Endodermal cell (in vitro differentiated cells): ENCODE results near the gene RUSC2. TPM values are rescaled to one million over a fixed set of nuclear protein-coding genes. Genes with fewer than 3 reads are reported as not detected.
A peak's percentile ranks its signal among the peaks of the same experiment; 100 is the strongest.

Experiments
- DNase-seq: peaks from one replicate; pipeline ENCODE4 v3.0.0-alpha.2; 2017
- H3K27ac ChIP-seq: 2 replicates; pipeline ENCODE4 v1.5.1; 2013; ENCODE audit warnings: mild to moderate bottlenecking, low read depth, low read length, moderate library complexity
- H3K27me3 ChIP-seq: 2 replicates; pipeline ENCODE4 v1.6.1; 2013; ENCODE audit warnings: mild to moderate bottlenecking, low read length, moderate library complexity; ENCODE audit not compliant: insufficient read depth, control insufficient read depth, poor library complexity, severe bottlenecking
- H3K36me3 ChIP-seq: 2 replicates; pipeline ENCODE4 v1.7.0; 2013; ENCODE audit warnings: mild to moderate bottlenecking, low read length, moderate library complexity; ENCODE audit not compliant: control insufficient read depth, insufficient read depth
- H3K4me1 ChIP-seq: one replicate; pipeline ENCODE4 v1.7.0; 2013; ENCODE audit warnings: low read length; ENCODE audit not compliant: control insufficient read depth, insufficient read depth
- H3K4me3 ChIP-seq: 2 replicates; pipeline ENCODE4 v1.5.1; 2013; ENCODE audit warnings: mild to moderate bottlenecking, low read length, moderate library complexity
- H3K9ac ChIP-seq: 2 replicates; pipeline ENCODE4 v1.6.1; 2013; ENCODE audit warnings: mild to moderate bottlenecking, low read length, moderate library complexity; ENCODE audit not compliant: poor library complexity, severe bottlenecking; ENCODE audit errors: extremely low read depth
- H3K9me3 ChIP-seq: 2 replicates; pipeline ENCODE4 v1.6.1; 2013; ENCODE audit warnings: mild to moderate bottlenecking, low read length, moderate library complexity; ENCODE audit not compliant: control insufficient read depth
- H3K27ac Mint-ChIP-seq: 2 replicates; pipeline ENCODE4 v1.8.0; 2020; ENCODE audit warnings: mixed read lengths
- H3K27me3 Mint-ChIP-seq: 2 replicates; pipeline ENCODE4 v1.8.0; 2021; ENCODE audit warnings: mild to moderate bottlenecking, mixed read lengths; ENCODE audit not compliant: insufficient read depth
- H3K36me3 Mint-ChIP-seq: 2 replicates; pipeline ENCODE4 v1.8.0; 2020; ENCODE audit warnings: low read depth, mixed read lengths
- H3K4me1 Mint-ChIP-seq: 2 replicates; pipeline ENCODE4 v1.8.0; 2020; ENCODE audit warnings: mixed read lengths
- H3K4me3 Mint-ChIP-seq: 2 replicates; pipeline ENCODE4 v1.8.0; 2020; ENCODE audit warnings: mild to moderate bottlenecking, moderate library complexity, mixed read lengths
- H3K9me3 Mint-ChIP-seq: 2 replicates; pipeline ENCODE4 v1.8.0; 2020; ENCODE audit warnings: mild to moderate bottlenecking, mixed read lengths
- WGBS, 2 experiments: methylation state at CpG; one replicate each; pipeline versions ENCODE4 v1.1.5 to v1.1.7; 2013; ENCODE audit warnings: missing lambda C conversion rate in 2 of 2, mixed read lengths in 1 of 2; ENCODE audit not compliant: insufficient coverage in 1 of 2, insufficient read length in 1 of 2; 5-methylcytosine and 5-hydroxymethylcytosine counted together
- total RNA-seq, 2 donors: library from RNA; stranded (reverse); fragmentation: NEBNext Ultra II Directional in 1 of 2; extraction: Animal tissue kit (Norgen Biotek cat#: 25700) in 1 of 2; gene quantifications; 2 replicates in 1 of 2; 3 replicates in 1 of 2; pipeline ENCODE4 v1.2.1, GENCODE V29; 2021
- TF ChIP-seq, protein P1 (sequence below): fragments of 200-600 bp; sonication (generic); conservative IDR thresholded peaks from 2 replicates; pipeline ENCODE4 v1.5.0; 2021; ENCODE audit warnings: antibody characterized with exemption, mild to moderate bottlenecking

RUSC2 gene
- total RNA-seq, 2 donors from 2014 or later = 17.2 to 21.0 TPM

GRCh38 chr9:35516479-35516878, 26.6 kb downstream of the RUSC2 start:
- H3K4me3 ChIP-seq = peak overlapping the region; percentile 12
- H3K4me3 Mint-ChIP-seq = no peak overlapping the region
- H3K9me3 Mint-ChIP-seq = no peaks in the 10 kb centered on the region
- H3K27ac ChIP-seq = peak overlapping the region; percentile 54
- H3K4me1 ChIP-seq = peaks cover 36% of the 10 kb centered on the region
- H3K27me3 ChIP-seq = no peaks in the 10 kb centered on the region
- no peaks in the 10 kb centered on the region for H3K9me3 ChIP-seq
- peak overlapping the region; percentile 76 for H3K27ac Mint-ChIP-seq
- no peaks in the 10 kb centered on the region for H3K27me3 Mint-ChIP-seq
- H3K9ac ChIP-seq = peak overlapping the region; percentile 24
- no peaks in the 10 kb centered on the region for H3K36me3 ChIP-seq
- TF ChIP-seq, protein P1, sequence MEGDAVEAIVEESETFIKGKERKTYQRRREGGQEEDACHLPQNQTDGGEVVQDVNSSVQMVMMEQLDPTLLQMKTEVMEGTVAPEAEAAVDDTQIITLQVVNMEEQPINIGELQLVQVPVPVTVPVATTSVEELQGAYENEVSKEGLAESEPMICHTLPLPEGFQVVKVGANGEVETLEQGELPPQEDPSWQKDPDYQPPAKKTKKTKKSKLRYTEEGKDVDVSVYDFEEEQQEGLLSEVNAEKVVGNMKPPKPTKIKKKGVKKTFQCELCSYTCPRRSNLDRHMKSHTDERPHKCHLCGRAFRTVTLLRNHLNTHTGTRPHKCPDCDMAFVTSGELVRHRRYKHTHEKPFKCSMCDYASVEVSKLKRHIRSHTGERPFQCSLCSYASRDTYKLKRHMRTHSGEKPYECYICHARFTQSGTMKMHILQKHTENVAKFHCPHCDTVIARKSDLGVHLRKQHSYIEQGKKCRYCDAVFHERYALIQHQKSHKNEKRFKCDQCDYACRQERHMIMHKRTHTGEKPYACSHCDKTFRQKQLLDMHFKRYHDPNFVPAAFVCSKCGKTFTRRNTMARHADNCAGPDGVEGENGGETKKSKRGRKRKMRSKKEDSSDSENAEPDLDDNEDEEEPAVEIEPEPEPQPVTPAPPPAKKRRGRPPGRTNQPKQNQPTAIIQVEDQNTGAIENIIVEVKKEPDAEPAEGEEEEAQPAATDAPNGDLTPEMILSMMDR = no peak
- WGBS, 2 experiments = 39% methylated on average over 1 of the region's 1 CpG; no CpG with 5 or more reads in 1 of the 2 experiments
- DNase-seq = no peak
- peaks cover 32% of the 10 kb centered on the region for H3K4me1 Mint-ChIP-seq
- H3K36me3 Mint-ChIP-seq = peaks cover 2% of the 10 kb centered on the region

GRCh38 chr9:35517131-35517530, 27.2 kb downstream of the RUSC2 start:
- no peaks in the 10 kb centered on the region for H3K27me3 Mint-ChIP-seq
- Histone ChIP-seq H3K9me3 (no peaks in the 10 kb centered on the region), H3K27me3 (no peaks in the 10 kb centered on the region), H3K27ac (peak overlapping the region; percentile 77), H3K36me3 (no peaks in the 10 kb centered on the region), H3K9ac (peak overlapping the region; percentile 24), H3K4me3 (no peak overlapping the region), H3K4me1 (peaks cover 36% of the 10 kb centered on the region)
- 67 to 93% methylated on average over 1 to 3 of the region's 3 CpGs for WGBS, 2 experiments
- peaks cover 32% of the 10 kb centered on the region for H3K4me1 Mint-ChIP-seq
- H3K9me3 Mint-ChIP-seq = no peaks in the 10 kb centered on the region
- H3K36me3 Mint-ChIP-seq = peaks cover 2% of the 10 kb centered on the region
- no peak overlapping the region for H3K4me3 Mint-ChIP-seq
- no peak for DNase-seq
- TF ChIP-seq, protein P1 = no peak
- peak overlapping the region; percentile 92 for H3K27ac Mint-ChIP-seq

DNA sequence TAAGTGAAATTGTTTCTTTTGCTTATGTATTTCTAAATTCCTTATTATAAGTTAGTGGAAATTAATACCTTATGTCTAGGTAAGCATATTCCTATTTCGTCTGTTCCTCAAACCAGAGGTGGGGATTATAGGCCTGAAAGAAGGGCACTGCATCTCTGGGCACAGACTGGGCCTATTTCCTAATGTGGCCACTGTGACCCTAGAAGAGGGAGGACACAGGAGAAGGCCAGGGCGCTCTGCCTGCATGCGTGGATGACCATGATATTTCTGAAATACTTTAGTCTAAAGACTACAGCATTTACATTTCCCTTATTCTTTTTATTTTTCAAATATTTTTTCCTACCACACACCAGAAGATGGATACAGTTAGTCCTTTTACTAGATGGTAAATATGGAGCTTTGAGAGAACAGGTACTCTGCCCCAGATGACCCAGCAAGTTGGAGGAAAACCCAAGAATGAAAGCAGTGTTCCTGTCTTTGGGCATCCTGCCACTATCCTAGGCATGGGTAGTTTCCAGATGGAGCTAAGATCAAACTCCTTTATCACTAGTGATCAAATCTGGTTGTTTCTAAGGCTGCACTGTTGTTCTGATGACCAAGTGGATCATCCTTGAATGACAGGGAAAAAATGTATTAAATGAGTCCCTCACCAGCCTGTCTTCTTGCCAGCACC, 27.8 kb downstream of the RUSC2 start:
- Histone ChIP-seq H3K4me3 (no peak overlapping the region), H3K4me1 (peaks cover 36% of the 10 kb centered on the region), H3K36me3 (no peaks in the 10 kb centered on the region), H3K27ac (peak overlapping the region; percentile 77), H3K27me3 (no peaks in the 10 kb centered on the region), H3K9ac (peak overlapping the region; percentile 24), H3K9me3 (no peaks in the 10 kb centered on the region)
- no peak for DNase-seq
- Mint-ChIP-seq H3K4me3 (peak overlapping the region; percentile 18), H3K27ac (peak overlapping the region; percentile 92), H3K27me3 (no peaks in the 10 kb centered on the region), H3K4me1 (peaks cover 32% of the 10 kb centered on the region), H3K9me3 (no peaks in the 10 kb centered on the region), H3K36me3 (peaks cover 2% of the 10 kb centered on the region)
- TF ChIP-seq, protein P1 = no peak
- WGBS, 2 experiments = 83 to 86% methylated on average over 1 to 3 of the region's 3 CpGs
